GM19099 (cell line): Measurements from ENCODE around the gene SPOP.

Experiments used
- POLR2A ChIP-seq: IDR thresholded peaks from 3 replicates; pipeline ENCODE4 v1.6.1; 2011; ENCODE audit warnings: low read depth; ENCODE audit not compliant: insufficient read length; ENCODE audit errors: extremely low read depth

Gene SPOP

GRCh38 chr17:49677933-49678847 is at the start of gene SPOP:
Gene SPOP (minus strand): TSS chr17:49678097. CDS start chr17:49622810, 55,287 bp downstream.
- TF ChIP-seq POLR2A: peak; percentile 59

GRCh38 chr17:49727380-49727779 is 49.5 kb upstream of the SPOP start:
- TF ChIP-seq POLR2A: no peak

GRCh38 chr17:49725452-49726130 is 47.7 kb upstream of the SPOP start:
- TF ChIP-seq POLR2A: no peak

GRCh38 chr17:49723423-49723822 is 45.5 kb upstream of the SPOP start:
- no peak for TF ChIP-seq POLR2A

- TF ChIP-seq POLR2A: no peak
Measured at GRCh38 chr17:49722066-49722465, 44.2 kb upstream of the SPOP start.

GRCh38 chr17:49717371-49717861 is 39.5 kb upstream of the SPOP start:
- no peak for TF ChIP-seq POLR2A

- TF ChIP-seq POLR2A: no peak
Measured at GRCh38 chr17:49716668-49717364, 38.9 kb upstream of the SPOP start.

GRCh38 chr17:49715717-49716279 is 37.9 kb upstream of the SPOP start:
- TF ChIP-seq POLR2A: no peak

- TF ChIP-seq POLR2A: no peak
Measured at GRCh38 chr17:49715216-49715615, 37.3 kb upstream of the SPOP start.

- TF ChIP-seq POLR2A: no peak
Measured at GRCh38 chr17:49708515-49709183, 30.8 kb upstream of the SPOP start.

- TF ChIP-seq POLR2A: peak; percentile 90
Measured at GRCh38 chr17:49707608-49708514, 30.0 kb upstream of the SPOP start, which contains the start of gene SLC35B1. Gene SLC35B1 (minus strand): TSS chr17:49707964. CDS start chr17:49707833, 131 bp downstream.

- no peak for TF ChIP-seq POLR2A
Measured at GRCh38 chr17:49707246-49707607, 29.3 kb upstream of the SPOP start.

GRCh38 chr17:49705254-49705653 is 27.4 kb upstream of the SPOP start:
- no peak for TF ChIP-seq POLR2A
